IMR-90 (cell line): ENCODE measurements around the gene COL9A2. TPM values are rescaled to one million over a fixed set of nuclear protein-coding genes. Genes with fewer than 3 reads are reported as not detected.

Experiments used
- ATAC-seq: fragments of 200-7000 bp; cut with Tn5 transposase; 2 replicates; pipeline ENCODE4 v1.9.1; 2020; ENCODE audit warnings: low read depth, mild to moderate bottlenecking, moderate library complexity
- BruUV-seq: library from RNA; stranded (reverse); fragments of 400-500 nt; replicated peaks from 2 replicates; lab custom pipeline; 2021; lab: Mats Ljungman, UMichigan
- CTCF ChIA-PET: fragments of 300-600 bp; formaldehyde crosslinking; extraction: SDS; loops from one replicate; lab custom pipeline; 2021; ENCODE audit warnings: antibody characterized with exemption; lab: Yijun Ruan, JAX
- POLR2A ChIA-PET: fragments of 300-600 bp; sonication (Branson Sonifier 250); formaldehyde crosslinking; loops from one replicate; lab custom pipeline; 2022; ENCODE audit warnings: antibody characterized with exemption; ENCODE audit not compliant: unreplicated experiment; lab: Charles Lee
- DNase-seq: peaks from one replicate; pipeline ENCODE4 v3.0.0; 2013
- H2AFZ ChIP-seq: replicated peaks from 2 replicates; pipeline ENCODE3; 2013; ENCODE audit warnings: low read length, mild to moderate bottlenecking; ENCODE audit not compliant: poor library complexity
- H2AK5ac ChIP-seq: 2 replicates; pipeline ENCODE4 v1.6.1; 2013; ENCODE audit warnings: low read depth, low read length, inconsistent platforms
- H2AK9ac ChIP-seq: replicated peaks from 2 replicates; pipeline ENCODE3; 2013; ENCODE audit warnings: mild to moderate bottlenecking, low read depth, low read length, moderate library complexity; ENCODE audit not compliant: poor library complexity
- H2BK120ac ChIP-seq: 2 replicates; pipeline ENCODE4 v1.6.1; 2013; ENCODE audit warnings: low read depth, low read length, inconsistent platforms
- H2BK15ac ChIP-seq: 3 replicates; pipeline ENCODE4 v1.6.1; 2013; ENCODE audit warnings: low read depth, low read length, inconsistent platforms
- H2BK20ac ChIP-seq: 2 replicates; pipeline ENCODE4 v1.6.1; 2013; ENCODE audit warnings: low read depth, mild to moderate bottlenecking, inconsistent platforms, low read length, moderate library complexity
- H2BK5ac ChIP-seq: 2 replicates; pipeline ENCODE4 v1.6.1; 2013; ENCODE audit warnings: mild to moderate bottlenecking, low read depth, low read length, inconsistent platforms; ENCODE audit not compliant: poor library complexity, severe bottlenecking
- H3K14ac ChIP-seq: replicated peaks from 2 replicates; pipeline ENCODE4 v1.6.1; 2013; ENCODE audit warnings: low read depth, low read length, inconsistent platforms
- H3K18ac ChIP-seq: 2 replicates; pipeline ENCODE4 v1.6.1; 2013; ENCODE audit warnings: low read depth, low read length, control low read depth
- H3K23ac ChIP-seq: 2 replicates; pipeline ENCODE4 v1.6.1; 2013; ENCODE audit warnings: low read depth, low read length, inconsistent platforms
- H3K27ac ChIP-seq: 2 replicates; pipeline ENCODE4 v1.5.1; 2013; ENCODE audit warnings: mild to moderate bottlenecking, control low read depth, low read length; ENCODE audit not compliant: insufficient read depth
- H3K27me3 ChIP-seq: 2 replicates; pipeline ENCODE4 v1.6.1; 2013; ENCODE audit warnings: low read length; ENCODE audit not compliant: control insufficient read depth, insufficient read depth
- H3K36me3 ChIP-seq: 2 replicates; pipeline ENCODE4 v1.6.1; 2013; ENCODE audit warnings: low read length, mixed read lengths; ENCODE audit not compliant: control insufficient read depth, insufficient read depth
- H3K4ac ChIP-seq: 2 replicates; pipeline ENCODE4 v1.6.1; 2013; ENCODE audit warnings: low read depth, low read length, inconsistent platforms
- H3K4me1 ChIP-seq: 2 replicates; pipeline ENCODE4 v1.6.1; 2013; ENCODE audit warnings: low read length, mixed read lengths; ENCODE audit not compliant: control insufficient read depth, insufficient read depth
- H3K4me2 ChIP-seq: 2 replicates; pipeline ENCODE4 v1.6.1; 2013; ENCODE audit warnings: low read depth, mild to moderate bottlenecking, control low read depth, low read length, moderate library complexity
- H3K4me3 ChIP-seq: 2 replicates; pipeline ENCODE4 v1.5.1; 2013; ENCODE audit warnings: low read depth, mild to moderate bottlenecking, control low read depth, low read length, moderate library complexity; ENCODE audit not compliant: insufficient read depth
- H3K56ac ChIP-seq: 2 replicates; pipeline ENCODE4 v1.6.1; 2013; ENCODE audit warnings: low read length, inconsistent platforms; ENCODE audit not compliant: insufficient read depth; ENCODE audit errors: extremely low read depth
- H3K79me1 ChIP-seq, 2 experiments: 2 replicates each; pipeline ENCODE4 v1.6.1; 2013; ENCODE audit warnings: low read length in 2 of 2, inconsistent platforms in 1 of 2, low read depth in 1 of 2
- H3K9ac ChIP-seq: 2 replicates; pipeline ENCODE4 v1.6.1; 2013; ENCODE audit warnings: low read depth, low read length, control low read depth
- H3K9me1 ChIP-seq: 2 replicates; pipeline ENCODE4 v1.6.1; 2013; ENCODE audit warnings: low read length, inconsistent platforms; ENCODE audit not compliant: insufficient read depth
- H3K9me3 ChIP-seq: 2 replicates; pipeline ENCODE4 v1.6.1; 2013; ENCODE audit warnings: low read length; ENCODE audit not compliant: control insufficient read depth, insufficient read depth
- H4K20me1 ChIP-seq: 2 replicates; pipeline ENCODE4 v1.6.1; 2013; ENCODE audit warnings: low read length, inconsistent platforms; ENCODE audit not compliant: insufficient read depth
- H4K5ac ChIP-seq: 2 replicates; pipeline ENCODE4 v1.6.1; 2013; ENCODE audit warnings: mild to moderate bottlenecking, low read depth, low read length, control low read depth
- H4K8ac ChIP-seq, 2 experiments: 2 replicates each; pipeline ENCODE4 v1.6.1; 2013; ENCODE audit warnings: low read depth in 2 of 2, low read length in 2 of 2, control low read depth in 1 of 2, inconsistent platforms in 1 of 2
- H4K91ac ChIP-seq: 2 replicates; pipeline ENCODE4 v1.6.1; 2013; ENCODE audit warnings: low read depth, low read length, inconsistent platforms; ENCODE audit not compliant: insufficient read depth
- BHLHE40 ChIP-seq: fragments of 150-350 bp; IDR thresholded peaks from 2 replicates; pipeline ENCODE4 v1.6.1; 2016; ENCODE audit warnings: mild to moderate bottlenecking, low read depth, low read length
- MAZ ChIP-seq: IDR thresholded peaks from 2 replicates; pipeline ENCODE4 v1.6.1; 2012; ENCODE audit warnings: low read depth, mild to moderate bottlenecking, low read length, improper control_type of control experiment, moderate library complexity, borderline replicate concordance
- POLR2A ChIP-seq: IDR thresholded peaks from 2 replicates; pipeline ENCODE4 v1.6.1; 2012; ENCODE audit warnings: mild to moderate bottlenecking, low read depth, low read length
- RAD21 ChIP-seq: IDR thresholded peaks from 2 replicates; pipeline ENCODE4 v1.6.1; 2012; ENCODE audit warnings: low read length, improper control_type of control experiment
- SMC3 ChIP-seq: fragments of 150-350 bp; IDR thresholded peaks from 2 replicates; pipeline ENCODE4 v1.6.1; 2016; ENCODE audit warnings: low read depth, mild to moderate bottlenecking, antibody characterized with exemption, low read length, moderate library complexity
- WGBS, 2 experiments: methylation state at CpG; one replicate each; pipeline versions ENCODE4 v1.1.5 to v1.1.7; 2013; ENCODE audit warnings: missing lambda C conversion rate in 2 of 2; ENCODE audit not compliant: insufficient read length in 1 of 2; ENCODE audit errors: extremely low coverage in 2 of 2; 5-methylcytosine and 5-hydroxymethylcytosine counted together
- dilution Hi-C: fragments of 300-500 bp; cut with HindIII; formaldehyde crosslinking; loops from one replicate; pipeline ENCODE4 v1.14.3; 2018; ENCODE audit warnings: low sequenced_read_pairs; ENCODE audit not compliant: unreplicated experiment
- in situ Hi-C: fragments of 300-500 bp; cut with MboI; formaldehyde crosslinking; loops from 3 replicates; pipeline ENCODE4 v1.14.3; 2019; ENCODE audit warnings: low sequenced_read_pairs, inconsistent platforms, mixed read lengths
- intact Hi-C: fragments of 100-400 bp; cut with micrococcal nuclease; formaldehyde crosslinking; loops from 2 replicates; pipeline ENCODE4 v1.10.0; 2022
- polyA plus RNA-seq, 3 experiments: library from polyadenylated mRNA; depleted of rRNA; stranded (reverse); fragments of >200 nt; gene quantifications; 2 replicates each; pipeline ENCODE4 v1.2.3, GENCODE V29; 2012; ENCODE audit warnings: low replicate concordance in 1 of 3
- total RNA-seq: library from RNA; depleted of rRNA; stranded (reverse); fragments of >200 nt; gene quantifications from 2 replicates; pipeline ENCODE4 v1.2.3, GENCODE V29; 2012
- TF ChIP-seq, protein P1 (sequence below): conservative IDR thresholded peaks from 2 replicates; pipeline ENCODE4 v1.5.1; 2012; ENCODE audit warnings: mild to moderate bottlenecking, low read depth, low read length, improper control_type of control experiment

Gene COL9A2
- total and polyA plus RNA-seq, 2 of the 4 experiments (the other 2 are of a cell fraction) = 0.90 to 1.6 TPM

DNA sequence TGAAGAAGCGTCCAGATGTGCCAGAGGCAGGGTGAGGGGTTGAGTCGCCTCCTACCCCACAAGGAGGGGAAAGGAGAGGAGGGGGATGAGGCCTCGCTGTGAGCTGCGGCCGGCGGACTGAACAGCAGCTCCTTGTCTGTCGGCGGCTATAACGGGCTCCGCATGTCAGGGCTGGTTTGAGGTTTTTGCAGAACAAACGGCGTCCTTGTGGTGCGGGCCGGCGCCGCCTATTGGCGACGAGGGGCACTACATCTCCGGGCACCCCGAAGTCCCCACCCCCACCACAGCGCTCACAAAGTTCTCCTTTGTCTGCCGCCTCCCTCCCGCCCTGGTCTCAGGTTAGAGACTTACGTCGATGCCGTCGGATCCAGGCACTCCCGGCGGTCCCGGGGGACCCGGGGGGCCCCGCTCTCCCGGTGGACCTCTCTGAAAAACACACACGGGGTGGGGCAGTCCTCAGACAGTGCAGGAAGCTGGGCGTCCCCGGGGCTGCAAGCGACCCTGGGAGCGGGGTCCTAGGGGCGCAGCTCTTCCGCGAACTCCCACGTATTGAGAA lies 1.8 kb downstream of the COL9A2 start:
- TF ChIP-seq MAZ (peak; percentile 51; the same call in 1 of the 2 replicates), POLR2A (no peak), SMC3 (peak; percentile 62), BHLHE40 (no peak), RAD21 (peak; percentile 71)
- TF ChIP-seq, protein P1, sequence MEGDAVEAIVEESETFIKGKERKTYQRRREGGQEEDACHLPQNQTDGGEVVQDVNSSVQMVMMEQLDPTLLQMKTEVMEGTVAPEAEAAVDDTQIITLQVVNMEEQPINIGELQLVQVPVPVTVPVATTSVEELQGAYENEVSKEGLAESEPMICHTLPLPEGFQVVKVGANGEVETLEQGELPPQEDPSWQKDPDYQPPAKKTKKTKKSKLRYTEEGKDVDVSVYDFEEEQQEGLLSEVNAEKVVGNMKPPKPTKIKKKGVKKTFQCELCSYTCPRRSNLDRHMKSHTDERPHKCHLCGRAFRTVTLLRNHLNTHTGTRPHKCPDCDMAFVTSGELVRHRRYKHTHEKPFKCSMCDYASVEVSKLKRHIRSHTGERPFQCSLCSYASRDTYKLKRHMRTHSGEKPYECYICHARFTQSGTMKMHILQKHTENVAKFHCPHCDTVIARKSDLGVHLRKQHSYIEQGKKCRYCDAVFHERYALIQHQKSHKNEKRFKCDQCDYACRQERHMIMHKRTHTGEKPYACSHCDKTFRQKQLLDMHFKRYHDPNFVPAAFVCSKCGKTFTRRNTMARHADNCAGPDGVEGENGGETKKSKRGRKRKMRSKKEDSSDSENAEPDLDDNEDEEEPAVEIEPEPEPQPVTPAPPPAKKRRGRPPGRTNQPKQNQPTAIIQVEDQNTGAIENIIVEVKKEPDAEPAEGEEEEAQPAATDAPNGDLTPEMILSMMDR = peak; percentile 88
- Histone ChIP-seq H3K36me3 (no peaks in the 10 kb centered on the region), H4K91ac (peak overlapping the region; percentile 95), H2AK5ac (peak overlapping the region; percentile 49), H3K4me1 (peaks cover 13% of the 10 kb centered on the region; the same call in 1 of the 2 replicates), H2BK20ac (peak overlapping the region; percentile 84), H3K27ac (peak overlapping the region; percentile 79), H3K9ac (peak overlapping the region; percentile 75), H3K9me3 (no peaks in the 10 kb centered on the region), H3K27me3 (peaks cover 37% of the 10 kb centered on the region), H2BK5ac (peak overlapping the region; percentile 43), H3K4me2 (peak overlapping the region; percentile 89), H4K5ac (peak overlapping the region; percentile 96), H3K23ac (peak overlapping the region; percentile 39; the same call in 1 of the 2 replicates), H4K20me1 (no peaks in the 10 kb centered on the region), H3K79me1 (no peaks in the 10 kb centered on the region), H2BK15ac (peak overlapping the region; percentile 97; the same call in 2 of the 3 replicates), H3K4me3 (peak overlapping the region; percentile 28; the same call in 1 of the 2 replicates), H3K9me1 (0 out of 2 replicates have a peak, but pooled peaks cover 3% of the 10 kb centered on the region), H3K18ac (peak overlapping the region; percentile 89), H2BK120ac (peak overlapping the region; percentile 86), H3K56ac (no peak overlapping the region), H2AFZ (peak overlapping the region; percentile 99), H2AK9ac (peak overlapping the region; percentile 81), H4K8ac (peak overlapping the region; percentile 80 to 92), H3K4ac (peak overlapping the region; percentile 95), H3K14ac (peak overlapping the region; percentile 96)
- CTCF ChIA-PET = interaction anchor here (0.6 to 2.8 kb wide), 21 partner anchors 13 to 257 kb away, joined by 3 to 16 read pairs (median 4); no protein-coding TSS in a partner anchor
- dilution Hi-C loops = no loop called here
- in situ Hi-C loops = no loop called here
- peak; percentile 83 for DNase-seq
- intact Hi-C loops = loop anchor here (5.0 kb wide), 1 partner anchor 173 kb away; no protein-coding TSS in a partner anchor
- peak; percentile 97 for ATAC-seq
- no TSS peak for BruUV-seq
- POLR2A ChIA-PET = interaction anchor here (0.5 to 1.0 kb wide), 3 partner anchors 15 to 233 kb away, joined by 3 to 4 read pairs (median 3); no protein-coding TSS in a partner anchor
- 0% methylated on average over 6 of the region's 42 CpGs; no CpG with 5 or more reads in 1 of the 2 experiments for WGBS, 2 experiments
